HTERT RPE-1 (cell line): ENCODE results near the gene CARD10.

Experiments used
- in situ Hi-C: fragments of 300-500 bp; cut with MboI; formaldehyde crosslinking; loops from 4 replicates; pipeline ENCODE4 v1.14.3; 2020; ENCODE audit warnings: low sequenced_read_pairs

CARD10 gene, protein sequence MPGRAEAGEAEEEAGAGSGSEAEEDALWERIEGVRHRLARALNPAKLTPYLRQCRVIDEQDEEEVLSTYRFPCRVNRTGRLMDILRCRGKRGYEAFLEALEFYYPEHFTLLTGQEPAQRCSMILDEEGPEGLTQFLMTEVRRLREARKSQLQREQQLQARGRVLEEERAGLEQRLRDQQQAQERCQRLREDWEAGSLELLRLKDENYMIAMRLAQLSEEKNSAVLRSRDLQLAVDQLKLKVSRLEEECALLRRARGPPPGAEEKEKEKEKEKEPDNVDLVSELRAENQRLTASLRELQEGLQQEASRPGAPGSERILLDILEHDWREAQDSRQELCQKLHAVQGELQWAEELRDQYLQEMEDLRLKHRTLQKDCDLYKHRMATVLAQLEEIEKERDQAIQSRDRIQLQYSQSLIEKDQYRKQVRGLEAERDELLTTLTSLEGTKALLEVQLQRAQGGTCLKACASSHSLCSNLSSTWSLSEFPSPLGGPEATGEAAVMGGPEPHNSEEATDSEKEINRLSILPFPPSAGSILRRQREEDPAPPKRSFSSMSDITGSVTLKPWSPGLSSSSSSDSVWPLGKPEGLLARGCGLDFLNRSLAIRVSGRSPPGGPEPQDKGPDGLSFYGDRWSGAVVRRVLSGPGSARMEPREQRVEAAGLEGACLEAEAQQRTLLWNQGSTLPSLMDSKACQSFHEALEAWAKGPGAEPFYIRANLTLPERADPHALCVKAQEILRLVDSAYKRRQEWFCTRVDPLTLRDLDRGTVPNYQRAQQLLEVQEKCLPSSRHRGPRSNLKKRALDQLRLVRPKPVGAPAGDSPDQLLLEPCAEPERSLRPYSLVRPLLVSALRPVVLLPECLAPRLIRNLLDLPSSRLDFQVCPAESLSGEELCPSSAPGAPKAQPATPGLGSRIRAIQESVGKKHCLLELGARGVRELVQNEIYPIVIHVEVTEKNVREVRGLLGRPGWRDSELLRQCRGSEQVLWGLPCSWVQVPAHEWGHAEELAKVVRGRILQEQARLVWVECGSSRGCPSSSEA

DNA sequence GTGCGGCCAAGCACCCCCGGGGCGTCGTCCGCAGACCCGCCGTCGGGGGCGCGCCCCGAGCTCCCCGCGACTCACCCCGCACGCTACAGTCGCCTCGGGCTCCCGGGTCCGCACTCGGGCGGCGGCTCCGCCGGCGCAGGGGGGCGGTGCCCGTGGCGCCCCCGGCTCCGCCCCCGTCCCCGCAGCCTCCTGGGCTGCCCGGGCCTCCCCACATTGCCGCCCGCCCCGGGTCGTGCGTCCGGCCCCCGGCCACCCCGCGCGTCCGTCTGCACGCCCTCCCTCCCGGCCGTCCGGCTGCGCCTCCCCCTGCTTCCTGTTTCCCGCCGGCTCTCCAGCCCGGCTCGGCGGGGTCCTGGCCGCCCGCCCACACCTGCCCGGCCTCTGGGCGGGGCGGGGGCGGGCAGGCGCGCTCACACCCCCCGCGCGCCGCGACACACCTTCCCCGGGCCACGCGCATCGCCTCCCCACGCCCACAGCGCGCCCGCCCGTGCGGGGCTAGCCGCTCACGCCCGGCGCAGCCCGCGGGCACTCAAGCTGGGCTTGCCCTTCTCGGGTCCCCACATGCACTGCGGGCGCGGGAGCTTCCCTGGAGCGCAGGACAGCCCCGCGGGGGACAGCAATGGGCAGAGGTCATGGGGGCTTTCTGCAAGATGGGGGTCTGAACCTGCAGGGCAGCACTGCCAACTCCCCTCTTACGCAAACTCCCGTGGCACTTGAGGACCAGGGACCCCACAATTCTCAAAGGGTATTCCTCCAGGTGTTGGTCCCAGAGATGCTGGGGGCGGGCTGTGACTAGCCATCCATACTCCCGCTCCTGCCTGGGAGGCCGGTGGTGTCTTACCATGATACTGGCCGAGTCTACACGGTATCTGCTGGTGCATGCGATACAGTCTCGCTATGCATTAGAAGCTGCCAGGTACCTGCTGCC lies at the start of gene CARD10:
CARD10 (minus strand) TSS at position 148 of the 928 bp plus-strand sequence. CDS start 215 bp downstream, outside the sequence.
- in situ Hi-C loops, result no loop called here

DNA sequence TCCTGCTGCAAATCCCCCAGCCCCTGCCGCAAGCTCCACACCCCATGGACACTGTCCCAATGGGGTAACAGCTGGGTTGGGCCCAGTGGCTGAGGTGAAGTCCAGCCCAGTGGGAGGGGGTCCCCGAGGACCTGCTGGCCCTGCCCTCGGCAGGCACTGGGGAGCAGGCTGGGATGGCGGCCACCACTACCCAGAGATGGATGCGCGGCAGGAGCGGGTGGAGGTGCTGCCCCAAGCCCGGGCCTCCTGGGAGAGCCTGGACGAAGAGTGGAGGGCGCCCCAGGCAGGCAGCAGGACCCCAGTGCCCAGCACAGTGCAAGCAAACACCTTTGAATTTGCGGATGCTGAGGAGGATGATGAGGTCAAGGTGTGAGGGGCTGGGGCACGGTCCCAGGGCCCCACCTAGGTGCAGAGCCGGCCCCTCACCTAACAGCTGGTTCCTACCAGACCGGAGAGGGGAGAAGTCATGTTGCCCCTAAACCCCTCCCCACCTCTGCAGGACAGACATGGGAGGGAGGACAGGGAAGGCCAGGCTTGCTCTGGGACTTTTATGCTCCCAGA lies 49.3 kb upstream of the CARD10 start:
- in situ Hi-C loops, result no loop called here

DNA sequence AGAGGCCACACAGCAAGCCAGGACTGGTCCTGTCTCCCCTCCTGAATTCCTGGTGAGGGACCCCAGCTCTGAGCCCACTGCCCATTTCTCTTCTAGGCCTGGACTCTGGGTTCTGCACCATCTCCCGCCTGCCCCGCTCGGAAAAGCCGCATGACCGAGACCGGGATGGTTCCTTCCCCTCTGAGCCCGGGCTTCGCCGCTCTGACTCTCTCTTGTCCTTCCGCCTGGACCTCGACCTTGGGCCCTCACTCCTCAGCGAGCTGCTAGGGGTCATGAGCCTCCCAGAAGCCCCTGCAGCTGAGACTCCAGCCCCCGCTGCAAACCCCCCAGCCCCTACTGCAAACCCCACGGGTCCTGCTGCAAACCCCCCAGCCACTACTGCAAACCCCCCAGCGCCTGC lies 48.8 kb upstream of the CARD10 start:
- in situ Hi-C loops, result no loop called here

DNA sequence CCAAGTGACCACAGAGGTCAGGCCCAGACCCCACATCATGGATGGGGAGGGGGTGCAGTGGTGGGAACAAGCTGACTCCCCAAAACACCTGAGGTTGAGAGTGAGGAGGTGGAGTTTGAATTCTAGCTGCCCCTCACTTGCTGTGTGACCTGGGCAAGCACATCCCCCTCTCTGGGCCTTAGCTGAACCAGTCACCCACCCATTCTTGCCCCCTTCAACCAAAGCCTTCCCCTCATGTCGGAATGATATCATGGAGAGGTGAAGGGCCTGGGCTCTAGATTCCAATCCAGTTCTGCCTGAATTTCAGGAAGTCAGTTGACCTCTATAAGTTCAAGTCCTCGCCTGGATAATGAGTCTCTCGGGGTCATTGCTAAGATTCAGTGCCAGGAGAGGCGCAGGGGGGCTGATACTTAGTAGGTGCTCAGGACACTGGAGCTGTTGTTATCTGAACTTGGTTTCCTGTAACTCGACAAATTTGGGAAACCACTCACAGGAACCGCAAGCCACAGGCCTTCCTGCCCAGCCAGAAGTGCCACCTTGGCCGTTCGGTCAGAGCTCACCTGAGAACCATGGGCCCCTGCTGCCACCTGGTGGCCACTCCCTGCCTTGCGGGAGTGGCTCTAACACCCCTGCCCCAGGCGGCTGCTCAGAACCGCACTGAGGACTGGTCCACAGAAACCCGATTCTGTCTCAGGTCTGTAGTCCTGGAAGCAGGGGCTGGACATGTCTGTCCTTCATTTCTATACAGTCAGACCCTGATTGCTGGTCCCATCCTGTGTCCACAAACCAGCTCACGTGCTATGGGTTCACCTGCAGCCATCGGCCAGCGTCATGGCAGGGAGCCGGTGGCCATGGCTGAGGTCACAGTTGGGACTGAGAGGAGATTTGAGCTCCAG lies 47.9 kb upstream of the CARD10 start:
- in situ Hi-C loops, result no loop called here

DNA sequence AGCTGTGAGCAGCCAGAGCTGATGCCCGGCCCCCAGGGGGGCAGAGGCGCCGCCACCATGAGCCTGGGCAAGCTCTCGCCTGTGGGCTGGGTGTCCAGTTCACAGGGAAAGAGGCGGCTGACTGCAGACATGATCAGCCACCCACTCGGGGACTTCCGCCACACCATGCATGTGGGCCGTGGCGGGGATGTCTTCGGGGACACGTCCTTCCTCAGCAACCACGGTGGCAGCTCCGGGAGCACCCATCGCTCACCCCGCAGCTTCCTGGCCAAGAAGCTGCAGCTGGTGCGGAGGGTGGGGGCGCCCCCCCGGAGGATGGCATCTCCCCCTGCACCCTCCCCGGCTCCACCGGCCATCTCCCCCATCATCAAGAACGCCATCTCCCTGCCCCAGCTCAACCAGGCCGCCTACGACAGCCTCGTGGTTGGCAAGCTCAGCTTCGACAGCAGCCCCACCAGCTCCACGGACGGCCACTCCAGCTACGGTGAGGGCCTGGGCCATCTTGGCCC lies 47.2 kb upstream of the CARD10 start:
- in situ Hi-C loops, result no loop called here

DNA sequence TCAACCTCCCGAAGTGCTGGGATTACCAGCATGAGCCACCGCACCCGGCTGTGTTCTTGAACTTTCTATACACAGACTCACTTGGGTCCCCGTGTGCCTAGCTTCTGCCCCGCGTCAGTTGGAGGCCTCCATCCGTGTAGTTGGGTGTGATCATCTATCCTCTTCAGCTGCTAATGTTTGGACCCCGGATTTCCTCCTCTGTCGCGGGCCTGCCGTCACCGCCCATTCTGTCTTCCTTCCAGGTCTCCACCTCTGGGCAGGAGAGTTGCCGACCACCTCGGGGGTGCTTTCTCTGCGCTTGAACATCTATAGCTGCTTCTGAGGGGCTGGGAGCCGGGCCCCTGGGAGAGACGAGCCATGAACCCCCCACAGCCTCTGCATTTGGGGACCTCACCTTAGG lies 46.6 kb upstream of the CARD10 start:
- in situ Hi-C loops, result no loop called here

DNA sequence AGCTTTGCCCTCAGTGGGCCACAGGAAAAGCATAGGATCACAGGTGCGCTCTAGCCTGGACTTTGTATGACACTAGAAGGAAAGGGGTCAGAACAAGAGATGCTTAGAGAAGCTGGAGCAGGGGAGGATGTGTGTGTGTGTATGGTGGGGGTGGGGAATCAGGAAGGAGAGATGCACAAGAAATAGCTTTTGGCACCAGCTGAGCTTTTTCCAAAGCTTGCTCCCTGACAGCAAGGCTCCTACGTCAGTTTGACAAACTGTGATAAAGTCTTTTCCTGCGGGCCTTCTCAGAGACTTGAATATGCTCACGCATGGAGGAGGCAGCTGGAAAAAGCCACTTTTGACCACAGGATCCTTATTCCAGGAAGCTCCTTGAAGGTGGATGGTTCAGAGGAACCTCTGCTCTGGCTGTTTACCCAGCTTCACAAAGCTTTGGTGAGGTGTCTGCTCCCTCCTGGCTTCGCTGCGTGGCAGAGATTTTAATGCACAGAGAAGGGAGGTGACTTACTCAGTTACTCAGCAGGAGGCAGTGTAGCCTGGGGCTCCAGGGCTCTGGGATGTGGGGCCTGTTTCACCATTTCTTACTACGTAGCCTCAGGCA lies 45.0 kb upstream of the CARD10 start:
- in situ Hi-C loops, result no loop called here

DNA sequence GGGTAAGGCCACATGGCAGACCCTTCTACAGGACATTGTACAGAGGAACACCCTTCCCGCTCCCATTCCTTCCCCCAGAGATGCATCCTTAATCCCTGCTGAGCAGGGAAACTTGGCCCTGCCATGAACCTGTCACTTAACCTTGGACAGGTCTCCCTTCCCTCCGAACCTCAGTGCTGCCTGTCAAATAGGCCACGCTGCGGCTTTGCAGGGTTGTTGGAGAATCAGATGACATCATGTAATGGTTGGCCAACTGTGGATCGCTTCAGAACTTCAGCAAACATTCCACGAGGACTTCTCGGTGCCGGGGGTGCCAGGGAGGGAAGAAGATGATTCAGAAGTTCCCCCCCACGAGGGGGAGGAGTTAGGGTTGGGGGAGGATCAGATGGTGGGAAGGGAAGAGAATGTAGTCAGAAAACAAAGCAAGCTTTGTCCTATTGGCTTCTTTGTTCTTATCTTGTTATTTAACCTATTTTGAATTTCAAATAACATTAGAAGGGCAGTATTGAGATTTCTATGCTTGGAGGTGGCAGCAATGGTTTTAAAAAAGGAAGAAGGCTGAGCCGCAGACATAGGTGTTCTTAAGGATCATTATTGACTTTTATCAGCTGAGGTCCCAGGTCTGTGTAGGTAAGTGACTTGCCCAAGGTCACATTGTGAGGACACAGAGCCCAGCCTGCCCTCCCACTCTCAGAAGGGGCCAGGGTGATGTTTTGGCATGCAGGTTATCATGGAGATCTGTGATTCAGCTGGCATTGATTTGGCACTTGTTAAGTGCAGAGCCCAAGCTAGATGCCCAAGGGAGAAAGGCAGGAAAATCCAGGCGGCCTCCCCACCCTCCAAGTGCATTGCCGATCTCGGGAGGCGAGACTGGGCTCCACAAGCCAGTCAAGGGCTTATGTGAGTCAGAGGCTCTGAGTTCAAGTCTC lies 44.2 kb upstream of the CARD10 start:
- in situ Hi-C loops, result no loop called here

DNA sequence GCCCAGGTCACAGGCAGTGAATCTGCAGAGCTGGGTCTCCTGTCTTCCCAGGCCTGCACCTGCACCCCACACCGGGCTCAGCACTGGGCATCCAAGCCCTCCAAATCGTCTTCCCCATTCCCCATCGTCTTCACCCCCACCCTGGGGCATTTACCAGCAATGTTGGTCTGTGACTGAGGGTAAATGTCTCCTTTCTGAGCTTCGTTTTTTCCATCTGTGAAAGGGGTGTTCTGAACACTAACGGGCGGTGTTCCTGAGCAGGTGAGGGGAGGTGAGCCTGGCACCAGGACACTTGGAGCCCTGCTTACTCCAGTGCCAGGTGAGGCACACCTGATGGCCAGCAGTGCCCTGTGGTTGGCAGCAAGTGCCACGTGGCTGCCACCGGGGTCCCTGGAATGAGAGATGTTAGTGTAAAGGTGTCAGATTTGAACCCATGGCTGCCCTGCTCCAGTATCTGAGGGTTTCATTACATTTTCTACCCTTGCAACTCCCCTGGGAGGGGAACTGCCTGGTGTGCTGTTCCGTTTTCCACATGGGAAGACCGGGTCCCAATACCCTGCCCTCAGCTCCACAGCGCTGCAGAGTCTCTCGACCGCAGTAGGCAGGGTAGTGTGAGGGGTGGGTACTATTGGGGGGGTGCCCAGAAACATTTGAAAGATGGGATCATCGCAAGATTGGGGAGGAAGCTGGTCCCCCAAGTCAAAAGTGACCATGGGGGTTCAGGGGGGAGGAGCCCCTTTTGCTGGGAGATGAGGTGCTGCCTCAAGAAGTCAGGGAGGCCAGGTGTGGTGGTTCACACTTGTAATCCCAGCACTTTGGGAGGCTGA lies 43.0 kb upstream of the CARD10 start:
- in situ Hi-C loops, result no loop called here

DNA sequence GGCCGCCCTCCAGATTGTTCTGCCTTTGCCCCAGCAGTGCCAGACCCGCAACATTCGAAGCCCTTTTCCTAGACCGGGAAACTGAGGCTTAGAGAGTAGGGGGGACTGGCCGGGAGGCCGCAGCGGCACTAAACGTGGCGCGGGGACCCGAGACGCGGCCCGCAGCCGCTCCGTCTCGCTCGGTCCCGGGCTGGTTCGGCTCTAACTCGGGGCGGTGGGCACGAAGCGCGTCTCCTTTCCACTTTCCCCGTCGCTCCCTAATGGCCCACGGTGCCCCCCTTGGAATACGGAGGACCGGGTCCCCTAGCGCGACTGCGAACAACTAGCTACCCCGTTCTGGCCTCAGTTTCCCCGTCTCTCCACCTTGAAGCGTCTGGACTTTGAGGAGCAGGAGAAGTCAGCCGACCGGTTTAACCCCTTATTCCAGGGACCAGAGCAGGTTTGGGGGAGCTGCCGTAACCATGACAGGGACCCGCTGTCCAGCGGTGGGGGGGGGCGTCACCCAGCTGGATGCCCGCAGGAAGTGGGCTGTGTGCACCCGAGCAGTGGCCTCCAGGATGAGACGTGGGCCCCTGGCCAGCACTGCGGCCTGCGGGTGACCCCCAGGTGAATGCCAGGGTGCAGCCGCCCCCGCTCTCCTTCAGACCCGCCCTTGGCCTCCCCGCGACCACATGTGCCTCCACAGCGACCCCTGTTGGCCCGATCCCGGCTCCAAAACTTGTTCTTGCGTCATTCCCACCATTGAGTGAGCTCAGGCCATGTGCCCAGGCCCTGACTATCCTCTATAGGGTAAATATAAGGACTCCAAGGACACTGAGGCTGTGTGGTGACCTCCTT lies 42.2 kb upstream of the CARD10 start:
- in situ Hi-C loops, result no loop called here

DNA sequence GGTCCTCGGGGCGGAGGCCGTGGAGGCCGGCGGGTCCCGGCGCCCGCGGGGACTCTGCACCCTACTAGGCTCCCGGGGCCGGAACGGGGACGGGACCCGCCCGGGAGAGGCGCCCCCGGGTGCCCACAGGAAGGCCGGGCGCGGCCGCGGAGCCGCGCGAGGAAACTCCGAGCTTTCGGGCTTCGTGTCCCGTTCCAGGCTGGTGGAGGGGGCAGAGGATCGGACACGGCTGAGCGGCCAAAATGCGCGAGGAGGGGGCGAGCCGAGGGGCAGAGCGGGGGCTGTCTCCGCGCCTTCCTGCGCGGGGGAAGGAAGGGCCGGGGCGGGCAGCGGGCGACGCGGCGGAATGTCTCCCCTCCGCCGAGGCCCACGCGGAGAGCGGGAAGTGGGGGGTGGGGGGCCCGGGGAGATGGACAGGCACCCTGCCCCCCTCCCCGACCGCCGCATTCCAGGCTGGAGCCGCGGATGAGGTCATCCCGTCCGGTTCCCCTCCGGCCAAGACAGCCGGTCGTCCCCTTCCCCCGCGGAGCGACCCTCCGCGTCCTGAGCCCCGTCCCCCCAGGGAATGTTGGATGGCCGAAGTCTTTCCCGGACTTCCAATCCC lies 41.5 kb upstream of the CARD10 start:
- in situ Hi-C loops, result no loop called here

DNA sequence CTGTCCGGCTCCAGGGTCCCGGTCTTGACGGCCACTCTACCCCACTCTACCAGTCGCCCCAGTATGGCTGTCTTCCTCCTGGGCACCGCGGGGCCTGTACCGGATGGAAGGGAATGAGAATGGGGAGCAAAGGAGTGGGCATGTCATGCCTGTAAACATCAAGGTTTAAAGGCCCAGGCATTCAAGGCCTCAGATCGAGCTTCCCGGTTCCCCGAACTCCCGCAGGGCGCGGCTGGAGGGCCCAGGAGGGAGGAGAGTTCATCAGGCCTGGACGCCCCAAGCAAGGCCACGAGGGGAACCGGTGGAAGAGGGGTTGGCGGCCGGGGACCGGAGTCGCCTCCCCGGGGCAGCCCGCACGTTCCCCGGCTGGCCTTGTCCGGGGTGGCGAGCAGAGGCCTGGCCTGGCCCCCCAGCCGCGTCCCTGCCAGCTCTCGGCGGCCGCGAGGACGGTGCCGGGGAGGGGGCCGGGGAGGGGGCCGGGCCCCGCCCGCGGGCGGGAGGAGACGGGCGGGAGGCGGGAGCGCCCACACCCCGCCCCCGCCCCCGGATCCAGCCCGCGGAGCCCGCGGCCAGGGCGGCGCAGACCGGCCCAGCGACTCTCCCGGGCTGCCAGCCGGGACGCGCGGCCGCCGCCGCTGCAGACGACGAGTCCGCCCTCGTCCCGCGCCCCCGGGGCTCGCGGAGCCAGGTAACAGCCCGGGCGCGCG lies 40.8 kb upstream of the CARD10 start, which contains the start of gene CDC42EP1:
CDC42EP1 (plus strand) TSS at position 580 of the 707 bp plus-strand sequence. CDS start 5,870 bp downstream, outside the sequence.
- in situ Hi-C loops, result no loop called here

DNA sequence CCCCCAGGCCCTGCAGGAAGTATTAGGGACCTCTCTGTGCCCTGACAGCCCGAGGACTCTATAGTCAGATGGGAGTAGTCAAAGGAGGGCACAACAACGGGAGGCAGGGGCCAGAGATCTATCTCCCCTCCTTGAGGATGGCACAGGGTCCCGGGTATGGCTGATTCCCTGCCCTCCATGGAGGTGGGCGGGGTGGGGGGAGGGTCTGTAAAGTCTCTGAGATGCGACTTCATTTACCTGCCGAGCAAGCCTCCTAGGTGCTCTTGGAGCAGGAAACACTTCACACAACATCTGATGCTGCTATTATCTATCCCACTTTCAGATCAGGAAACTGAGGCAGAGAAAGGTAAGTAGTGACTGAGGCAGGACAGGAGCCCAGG lies 40.3 kb upstream of the CARD10 start:
- in situ Hi-C loops, result no loop called here

DNA sequence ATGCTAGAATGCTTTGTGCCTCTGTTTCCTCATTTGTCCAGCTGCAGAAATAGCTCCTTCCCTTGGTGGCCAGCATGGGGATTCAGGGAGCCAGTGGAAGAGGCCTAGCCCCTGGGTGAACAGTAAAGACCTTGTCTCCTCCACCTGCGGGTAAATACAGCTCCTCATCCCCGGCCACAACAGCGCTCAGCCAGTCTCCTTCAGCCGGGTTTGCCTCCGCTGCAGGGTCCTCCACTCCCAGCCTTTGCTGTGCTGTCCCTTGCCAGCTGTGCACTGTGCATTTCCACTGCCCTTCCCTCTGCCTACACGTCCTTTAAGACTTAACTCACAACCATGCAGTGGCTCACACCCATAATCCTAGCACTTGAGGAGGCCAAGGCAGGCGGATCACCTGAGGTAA lies 39.6 kb upstream of the CARD10 start:
- in situ Hi-C loops, result no loop called here
